Stimulated activated CD4-positive, alpha-beta T cell treated with anti-CD3 and anti-CD28 coated beads, TNF-alpha, amount 100 ng/mL, for 4 hours (primary cell): ENCODE measurements around the gene S100A3.
"Not testable (repeated sequence)": the region's sequence is repeated elsewhere in the genome, so short reads cannot be mapped to it uniquely, and the experiment has no call there.

ENCODE experiments used
- DNase-seq, 3 experiments: peaks; one replicate each; pipeline ENCODE4 v3.0.0-alpha.2; 2020; ENCODE audit warnings: low read depth in 3 of 3

The S100A3 gene

GRCh38 chr1:153534925-153535241 is 14.2 kb downstream of the S100A3 start:
- DNase-seq = no peak

- no peak for DNase-seq
Observed at GRCh38 chr1:153534226-153534924, 14.7 kb downstream of the S100A3 start.

- no peak for DNase-seq
Observed at GRCh38 chr1:153533689-153534201, 15.3 kb downstream of the S100A3 start.

GRCh38 chr1:153532769-153533599 is 16.1 kb downstream of the S100A3 start:
- peak; percentile 55 to 66 (median 58) for DNase-seq

- DNase-seq = peak in 1 of 3 experiments; percentile 36
Observed at GRCh38 chr1:153532181-153532580, 16.9 kb downstream of the S100A3 start.

- DNase-seq = no peak
Observed at GRCh38 chr1:153531638-153532037, 17.4 kb downstream of the S100A3 start.

- no peak for DNase-seq
Observed at GRCh38 chr1:153527683-153528040, 21.4 kb downstream of the S100A3 start.

GRCh38 chr1:153527023-153527682 is 21.9 kb downstream of the S100A3 start:
- no peak for DNase-seq

GRCh38 chr1:153526132-153526543 is 22.9 kb downstream of the S100A3 start:
- DNase-seq = no peak

GRCh38 chr1:153525088-153525728 is 23.9 kb downstream of the S100A3 start:
- DNase-seq = no peak

- not testable (repeated sequence) for DNase-seq
Observed at GRCh38 chr1:153522353-153523048, 26.6 kb downstream of the S100A3 start.

- not testable (repeated sequence) for DNase-seq
Observed at GRCh38 chr1:153521808-153522207, 27.2 kb downstream of the S100A3 start.

- no peak for DNase-seq
Observed at GRCh38 chr1:153520818-153521476, 28.1 kb downstream of the S100A3 start.

- DNase-seq = not testable (repeated sequence)
Observed at GRCh38 chr1:153520137-153520691, 28.8 kb downstream of the S100A3 start.

GRCh38 chr1:153519242-153519641 is 29.8 kb downstream of the S100A3 start:
- no peak for DNase-seq

GRCh38 chr1:153515504-153516394 is 33.3 kb downstream of the S100A3 start:
- DNase-seq = no peak

GRCh38 chr1:153513666-153514065 is 35.4 kb downstream of the S100A3 start:
- DNase-seq = no peak

GRCh38 chr1:153513023-153513422 is 36.0 kb downstream of the S100A3 start:
- DNase-seq = no peak

GRCh38 chr1:153510984-153511410 is 38.1 kb downstream of the S100A3 start:
- DNase-seq = peak; percentile 61 to 67 (median 66)
